ENCODE measurements around the gene CYS1.

GRCh38 chr2:10054976-10055375 lies 25.2 kb downstream of the CYS1 start:
- TF ChIP-seq CTCF (IDR thresholded peaks at IDR 0.05; ENCODE audit: control extremely low read depth in 1 of 3, insufficient read depth in 1 of 3, low read depth in 1 of 3, low read length in 3 of 3) (no peak), TAF1 (IDR thresholded peaks at IDR 0.05; ENCODE audit: low read depth, low read length) (no peak), CBX8 (IDR thresholded peaks at IDR 0.05; ENCODE audit: borderline replicate concordance, low read depth, low read length) (no peak), MAX (IDR thresholded peaks at IDR 0.05) (no peak), SAP30 (IDR thresholded peaks at IDR 0.05; ENCODE audit: insufficient read depth, insufficient replicate concordance, low read length) (no peak), POLR2A (IDR thresholded peaks at IDR 0.05; ENCODE audit: control extremely low read depth in 1 of 2, low read depth in 2 of 2, low read length in 2 of 2) (no peak), RNF2 (IDR thresholded peaks at IDR 0.05; ENCODE audit: borderline replicate concordance, low read depth, low read length, missing control alignments, poor library complexity, severe bottlenecking) (no peak), SP2 (IDR thresholded peaks at IDR 0.05; ENCODE audit: low read length) (no peak), ATF3 (IDR thresholded peaks at IDR 0.05; ENCODE audit: insufficient read depth, low read depth, low read length) (no peak), MAFK (IDR thresholded peaks at IDR 0.05; ENCODE audit: low read depth, low read length) (no peak), FOSL1 (IDR thresholded peaks at IDR 0.05; ENCODE audit: insufficient read depth, low read depth, low read length) (no peak), CEBPB (IDR thresholded peaks at IDR 0.05; ENCODE audit: low read depth, low read length) (no peak), E2F6 (IDR thresholded peaks at IDR 0.05) (no peak)

Measured in H1 (cell line).